Suprapubic skin (tissue), 4 donors: ENCODE data around the gene OSGIN1.

Experiments used
- CTCF ChIP-seq, 2 donors: fragments of 200-600 bp in 1 of 2; fragments of 450-650 bp in 1 of 2; sonication (generic) in 1 of 2; IDR thresholded peaks; one replicate each; pipeline ENCODE4 v1.5.1; 2016 to 2019; ENCODE audit warnings: antibody characterized with exemption in 2 of 2, mild to moderate bottlenecking in 1 of 2, moderate library complexity in 1 of 2
- POLR2A ChIP-seq, 2 donors: fragments of 450-650 bp; IDR thresholded peaks; one replicate each; pipeline ENCODE4 v1.6.1; 2017; ENCODE audit warnings: antibody characterized with exemption in 2 of 2, mild to moderate bottlenecking in 2 of 2, moderate library complexity in 2 of 2
- POLR2AphosphoS5 ChIP-seq, 3 donors: sonication (generic); formaldehyde crosslinking; IDR thresholded peaks; one replicate each; pipeline ENCODE4 v1.6.1; 2017; ENCODE audit warnings: antibody characterized with exemption in 3 of 3

GRCh38 chr16:83923581-83924365 is 29.3 kb upstream of the OSGIN1 start:
- TF ChIP-seq CTCF (IDR thresholded peaks at IDR 0.05) (no peak), POLR2A (IDR thresholded peaks at IDR 0.05) (no peak), POLR2AphosphoS5 (IDR thresholded peaks at IDR 0.05) (no peak)
